Activated naive CD8-positive, alpha-beta T cell (primary cell): ENCODE data around the gene WNT1.

Experiments used
- H3K27ac Mint-ChIP-seq: one replicate; pipeline ENCODE4 v1.8.0; 2021; ENCODE audit warnings: mixed read lengths
- H3K27me3 Mint-ChIP-seq: one replicate; pipeline ENCODE4 v1.8.0; 2021; ENCODE audit warnings: mixed read lengths
- H3K36me3 Mint-ChIP-seq: one replicate; pipeline ENCODE4 v1.8.0; 2021; ENCODE audit warnings: mixed read lengths
- H3K4me1 Mint-ChIP-seq: one replicate; pipeline ENCODE4 v1.8.0; 2021; ENCODE audit warnings: low read depth, mixed read lengths
- H3K4me3 Mint-ChIP-seq: one replicate; pipeline ENCODE4 v1.8.0; 2021; ENCODE audit warnings: mild to moderate bottlenecking, mixed read lengths
- H3K9me3 Mint-ChIP-seq: one replicate; pipeline ENCODE4 v1.8.0; 2021; ENCODE audit warnings: low read depth, mixed read lengths

The WNT1 gene

DNA sequence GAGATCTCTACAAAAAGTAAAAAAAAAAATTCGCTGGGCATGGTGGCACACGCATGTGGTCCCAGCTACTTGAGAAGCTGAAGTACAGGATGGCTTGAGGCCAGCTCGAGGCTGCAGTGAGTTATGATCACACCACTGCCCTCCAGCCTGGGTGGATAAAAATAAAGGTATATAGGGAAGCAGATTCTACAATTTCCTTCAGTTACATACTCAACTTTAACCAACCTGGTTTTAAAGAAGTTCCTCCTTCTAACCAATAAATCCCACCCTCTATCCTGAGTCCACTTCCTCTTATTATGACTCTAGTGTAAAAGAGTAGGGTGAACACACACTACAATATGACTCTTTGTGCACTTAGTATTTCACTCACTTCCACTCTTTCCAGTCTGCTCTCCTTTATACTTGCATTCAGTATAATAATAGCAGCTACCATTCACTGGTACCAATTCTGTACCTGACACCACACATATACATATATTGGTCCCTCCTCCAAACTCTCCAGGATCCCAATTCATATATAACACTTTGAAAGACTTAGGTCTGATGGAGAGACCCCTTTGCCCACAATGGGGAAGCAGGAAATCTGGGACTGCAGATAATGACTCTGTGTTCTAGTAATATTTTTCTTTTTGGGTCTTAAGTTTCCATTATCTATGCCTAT lies 23.2 kb upstream of the WNT1 start:
- Mint-ChIP-seq H3K36me3 (no peaks in the 10 kb centered on the region), H3K27ac (peak overlapping the region; percentile 8), H3K4me3 (peak overlapping the region; percentile 97), H3K27me3 (no peaks in the 10 kb centered on the region), H3K9me3 (no peaks in the 10 kb centered on the region), H3K4me1 (peaks cover 36% of the 10 kb centered on the region)

GRCh38 chr12:48956279-48957140 lies 21.6 kb upstream of the WNT1 start:
- Mint-ChIP-seq H3K27ac (peak overlapping the region; percentile 61), H3K4me3 (peak overlapping the region; percentile 97), H3K9me3 (no peaks in the 10 kb centered on the region), H3K4me1 (peaks cover 36% of the 10 kb centered on the region), H3K27me3 (no peaks in the 10 kb centered on the region), H3K36me3 (no peaks in the 10 kb centered on the region)

GRCh38 chr12:48957141-48958048 lies 20.7 kb upstream of the WNT1 start, which contains the start of gene ARF3:
Gene ARF3, minus strand, starts transcription at chr12:48957487. Its CDS starts 16,392 bp downstream, at chr12:48941095.
- Mint-ChIP-seq H3K27me3 (no peaks in the 10 kb centered on the region), H3K4me3 (peak within 1 kb of the TSS; percentile 97), H3K36me3 (no peaks in the 10 kb centered on the region), H3K27ac (peak within 1 kb of the TSS; percentile 88), H3K4me1 (peaks cover 34% of the 10 kb centered on the region), H3K9me3 (no peaks in the 10 kb centered on the region)

DNA sequence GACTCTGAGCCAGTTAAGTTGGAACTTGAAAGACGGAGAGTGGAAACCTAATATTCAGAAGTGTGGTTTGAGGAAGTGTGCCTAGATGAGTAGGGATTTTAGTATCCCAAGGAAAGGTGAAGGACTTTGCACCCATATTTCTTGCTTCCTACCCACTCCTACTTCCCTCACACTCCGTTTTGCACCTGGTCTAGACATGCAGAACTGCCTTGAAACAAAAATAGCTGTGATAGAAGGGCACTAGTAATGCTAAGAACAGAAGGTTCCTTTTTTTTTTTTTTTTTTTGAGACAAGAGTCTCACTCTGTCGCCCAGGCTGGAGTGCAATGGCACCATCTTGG lies 20.1 kb upstream of the WNT1 start:
- H3K27ac Mint-ChIP-seq, result no peak overlapping the region
- H3K4me3 Mint-ChIP-seq, result peak overlapping the region; percentile 97
- H3K36me3 Mint-ChIP-seq, result no peaks in the 10 kb centered on the region
- no peaks in the 10 kb centered on the region for H3K27me3 Mint-ChIP-seq
- H3K9me3 Mint-ChIP-seq, result no peaks in the 10 kb centered on the region
- H3K4me1 Mint-ChIP-seq, result peaks cover 31% of the 10 kb centered on the region

DNA sequence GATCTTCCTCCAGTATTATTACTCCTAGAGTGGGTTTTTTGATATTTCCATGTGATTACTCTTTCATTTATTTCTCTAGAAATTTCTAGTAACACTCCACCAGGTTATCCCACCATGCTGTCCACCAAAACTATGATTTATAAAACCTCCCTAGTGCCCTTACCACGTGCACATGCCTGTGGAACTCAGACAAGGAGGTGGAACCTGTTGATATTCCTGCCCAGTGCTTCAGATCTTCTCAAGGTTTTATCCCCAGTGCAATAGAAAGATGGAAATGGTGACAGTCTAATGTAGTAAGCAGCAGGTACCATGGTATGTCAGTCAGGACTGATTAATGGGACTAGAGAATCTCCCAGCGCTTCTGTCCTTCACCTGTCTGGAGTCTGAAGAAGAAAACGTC lies 17.3 kb upstream of the WNT1 start:
- no peak overlapping the region for H3K4me3 Mint-ChIP-seq
- no peaks in the 10 kb centered on the region for H3K9me3 Mint-ChIP-seq
- no peaks in the 10 kb centered on the region for H3K36me3 Mint-ChIP-seq
- no peaks in the 10 kb centered on the region for H3K27me3 Mint-ChIP-seq
- no peak overlapping the region for H3K27ac Mint-ChIP-seq
- H3K4me1 Mint-ChIP-seq, result peaks cover 16% of the 10 kb centered on the region

DNA sequence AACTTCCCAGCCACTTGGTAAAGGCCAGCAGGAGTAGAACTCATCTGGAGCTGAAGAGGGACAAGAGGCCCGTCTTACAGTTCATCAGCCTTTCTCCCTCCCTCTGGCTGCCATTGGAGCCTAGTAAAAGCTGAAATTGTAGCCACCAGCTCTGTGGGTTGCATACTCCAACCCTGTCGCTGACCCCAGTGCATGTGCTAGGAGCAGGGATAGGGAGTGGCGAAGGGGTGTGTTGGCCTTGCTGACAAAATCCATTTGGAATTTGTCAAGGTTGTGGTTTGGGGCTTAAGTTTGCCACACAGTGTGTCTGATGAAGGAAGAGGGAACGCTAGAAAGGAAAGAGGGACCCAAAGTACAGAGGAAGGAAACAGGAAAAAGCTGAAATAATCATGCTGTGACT lies 16.8 kb upstream of the WNT1 start:
- peaks cover 11% of the 10 kb centered on the region for H3K4me1 Mint-ChIP-seq
- no peaks in the 10 kb centered on the region for H3K36me3 Mint-ChIP-seq
- H3K27ac Mint-ChIP-seq, result no peak overlapping the region
- H3K4me3 Mint-ChIP-seq, result no peak overlapping the region
- no peaks in the 10 kb centered on the region for H3K9me3 Mint-ChIP-seq
- H3K27me3 Mint-ChIP-seq, result no peaks in the 10 kb centered on the region

DNA sequence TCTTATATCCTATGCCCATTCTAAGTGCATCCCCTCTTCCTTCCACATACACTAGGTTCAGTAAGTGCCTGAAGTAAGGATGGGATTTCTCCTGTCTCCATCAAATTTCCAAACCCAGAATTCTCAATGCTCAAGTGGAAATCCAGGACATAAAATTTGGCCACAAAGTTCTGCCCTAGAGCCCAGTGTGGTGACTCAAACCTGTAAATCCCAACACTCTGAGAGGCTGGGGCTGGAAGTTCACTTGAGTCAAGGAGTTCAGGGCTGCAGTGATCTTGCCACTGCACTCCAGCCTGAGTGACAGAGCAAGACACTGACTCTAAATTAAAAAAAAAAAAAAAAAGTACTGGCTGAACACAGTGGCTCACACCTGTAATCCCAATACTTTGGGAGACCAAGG lies 16.3 kb upstream of the WNT1 start:
- no peaks in the 10 kb centered on the region for H3K36me3 Mint-ChIP-seq
- no peaks in the 10 kb centered on the region for H3K27me3 Mint-ChIP-seq
- H3K27ac Mint-ChIP-seq, result no peak overlapping the region
- peaks cover 7% of the 10 kb centered on the region for H3K4me1 Mint-ChIP-seq
- H3K9me3 Mint-ChIP-seq, result no peaks in the 10 kb centered on the region
- no peak overlapping the region for H3K4me3 Mint-ChIP-seq

DNA sequence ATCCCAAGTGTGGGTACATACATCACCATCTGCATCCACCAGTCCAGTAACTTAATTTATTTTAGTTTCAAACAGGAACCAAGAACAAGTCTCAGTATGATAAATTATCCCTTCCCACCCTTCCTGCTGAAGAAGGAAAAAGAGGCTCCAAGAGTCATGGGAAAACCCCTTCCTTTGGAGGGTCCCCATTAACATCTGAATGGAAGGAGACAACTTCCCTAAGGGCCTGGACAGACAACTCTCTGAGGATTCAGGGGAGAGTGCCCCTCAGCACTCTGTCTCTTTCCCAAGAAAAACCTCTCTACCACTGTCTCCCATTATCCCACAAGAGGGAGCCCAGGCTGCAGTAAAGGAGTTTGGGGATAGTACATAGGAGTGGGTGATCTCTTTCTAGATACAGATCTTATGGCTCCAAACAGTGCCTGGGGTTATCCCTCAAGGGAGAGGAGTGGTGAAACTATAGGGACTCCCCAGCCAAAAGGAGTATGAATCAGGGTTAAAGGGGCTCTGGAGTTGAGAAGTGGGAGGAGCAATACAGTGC lies 12.8 kb upstream of the WNT1 start:
- peaks cover 15% of the 10 kb centered on the region for H3K4me1 Mint-ChIP-seq
- no peaks in the 10 kb centered on the region for H3K36me3 Mint-ChIP-seq
- no peak overlapping the region for H3K27ac Mint-ChIP-seq
- no peaks in the 10 kb centered on the region for H3K27me3 Mint-ChIP-seq
- H3K4me3 Mint-ChIP-seq, result no peak overlapping the region
- H3K9me3 Mint-ChIP-seq, result no peaks in the 10 kb centered on the region

DNA sequence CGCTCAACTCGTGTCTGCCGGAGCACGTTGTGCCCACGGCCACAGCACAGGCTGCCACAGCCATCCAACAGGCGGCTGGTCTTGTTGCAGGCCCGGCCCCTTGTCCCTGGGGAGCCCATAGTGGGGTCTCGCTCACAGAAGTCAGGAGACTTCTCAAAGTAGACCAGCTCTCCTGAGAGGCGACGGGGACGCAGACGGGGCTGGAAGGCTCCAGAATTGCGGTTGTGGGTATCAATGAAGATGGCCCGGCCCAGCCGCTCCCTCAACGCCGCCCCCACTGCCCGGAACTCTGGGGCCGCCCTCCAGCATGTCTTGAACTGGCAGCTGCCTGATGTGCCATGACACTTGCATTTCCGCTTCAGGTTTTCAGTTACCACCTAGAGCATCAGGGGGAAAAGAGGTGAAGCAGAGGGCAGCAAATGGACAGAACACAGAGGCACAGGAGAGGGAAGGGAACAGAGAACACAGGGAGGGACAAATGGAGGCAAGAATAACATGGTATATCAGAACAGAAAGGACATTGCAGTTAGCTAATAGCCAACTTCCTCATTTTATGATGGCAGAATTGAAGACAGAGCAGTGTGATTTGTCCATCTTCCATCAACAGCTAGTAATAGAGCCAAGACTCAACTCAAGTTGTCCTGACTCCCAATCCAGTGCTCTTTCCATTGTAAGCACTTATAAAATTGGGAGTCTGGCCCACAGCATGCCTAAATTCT lies 11.8 kb upstream of the WNT1 start:
- peaks cover 25% of the 10 kb centered on the region for H3K4me1 Mint-ChIP-seq
- H3K27ac Mint-ChIP-seq, result no peak overlapping the region
- no peaks in the 10 kb centered on the region for H3K36me3 Mint-ChIP-seq
- H3K9me3 Mint-ChIP-seq, result no peaks in the 10 kb centered on the region
- H3K4me3 Mint-ChIP-seq, result no peak overlapping the region
- peaks cover 8% of the 10 kb centered on the region for H3K27me3 Mint-ChIP-seq

DNA sequence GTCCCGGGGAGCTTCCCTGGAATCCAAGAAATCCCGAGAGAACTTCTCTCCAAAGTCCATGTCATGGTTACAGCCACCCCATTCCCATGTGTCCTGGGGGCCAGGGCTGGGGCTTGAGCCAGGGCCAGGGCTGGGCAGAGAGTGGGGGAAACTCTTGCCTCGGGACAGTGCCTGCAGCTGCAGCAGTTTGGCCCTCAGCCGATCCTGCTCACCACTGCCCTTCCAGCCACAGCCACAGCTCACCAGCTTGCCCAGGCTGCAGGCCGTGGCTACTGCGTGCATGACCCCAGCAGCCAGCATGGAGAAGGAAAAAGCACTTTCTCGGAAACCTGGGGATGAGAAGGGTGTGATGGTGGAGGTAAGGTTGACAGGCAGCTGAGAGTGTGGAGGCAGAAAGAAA lies 10.1 kb upstream of the WNT1 start:
- Mint-ChIP-seq H3K27ac (no peak overlapping the region), H3K9me3 (no peaks in the 10 kb centered on the region), H3K27me3 (peaks cover 15% of the 10 kb centered on the region), H3K36me3 (no peaks in the 10 kb centered on the region), H3K4me3 (no peak overlapping the region), H3K4me1 (peaks cover 34% of the 10 kb centered on the region)

GRCh38 chr12:48968467-48968866 lies 9.7 kb upstream of the WNT1 start:
- H3K27me3 Mint-ChIP-seq, result peaks cover 15% of the 10 kb centered on the region
- H3K27ac Mint-ChIP-seq, result no peak overlapping the region
- no peaks in the 10 kb centered on the region for H3K9me3 Mint-ChIP-seq
- H3K36me3 Mint-ChIP-seq, result no peaks in the 10 kb centered on the region
- H3K4me3 Mint-ChIP-seq, result peak overlapping the region; percentile 58
- H3K4me1 Mint-ChIP-seq, result peaks cover 34% of the 10 kb centered on the region

DNA sequence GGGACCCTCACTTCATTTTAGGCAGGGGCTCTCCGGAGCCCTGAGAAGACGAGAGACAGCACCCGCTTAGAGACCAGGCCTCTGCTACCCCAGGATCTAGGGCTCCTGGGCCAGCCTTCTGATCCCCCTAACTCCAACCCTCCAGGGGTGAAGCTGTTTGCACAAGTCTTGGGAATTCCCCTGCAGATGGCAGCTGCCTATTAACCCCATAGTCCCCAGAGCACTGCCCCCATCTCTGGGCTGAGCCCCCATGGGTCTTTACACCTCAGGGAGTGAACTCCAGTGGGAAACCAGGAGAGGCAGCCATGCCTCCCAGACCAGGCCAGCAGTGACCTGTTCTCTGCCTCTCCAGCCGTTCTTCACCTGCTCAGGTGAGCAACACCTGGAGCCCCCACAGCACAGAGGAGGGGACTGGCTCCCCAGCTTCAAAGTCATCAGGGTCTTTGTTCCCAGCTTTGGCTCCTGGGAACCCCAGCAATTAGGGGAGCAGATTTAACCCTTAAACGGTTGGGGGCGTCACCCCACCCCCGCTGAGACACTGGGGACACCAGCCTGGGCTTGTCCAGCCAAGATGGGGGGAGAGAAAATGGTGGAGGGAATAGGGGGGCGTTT lies 8.9 kb upstream of the WNT1 start:
- peaks cover 34% of the 10 kb centered on the region for H3K4me1 Mint-ChIP-seq
- no peaks in the 10 kb centered on the region for H3K36me3 Mint-ChIP-seq
- H3K4me3 Mint-ChIP-seq, result peak overlapping the region; percentile 58
- no peaks in the 10 kb centered on the region for H3K9me3 Mint-ChIP-seq
- H3K27ac Mint-ChIP-seq, result no peak overlapping the region
- H3K27me3 Mint-ChIP-seq, result peaks cover 15% of the 10 kb centered on the region

DNA sequence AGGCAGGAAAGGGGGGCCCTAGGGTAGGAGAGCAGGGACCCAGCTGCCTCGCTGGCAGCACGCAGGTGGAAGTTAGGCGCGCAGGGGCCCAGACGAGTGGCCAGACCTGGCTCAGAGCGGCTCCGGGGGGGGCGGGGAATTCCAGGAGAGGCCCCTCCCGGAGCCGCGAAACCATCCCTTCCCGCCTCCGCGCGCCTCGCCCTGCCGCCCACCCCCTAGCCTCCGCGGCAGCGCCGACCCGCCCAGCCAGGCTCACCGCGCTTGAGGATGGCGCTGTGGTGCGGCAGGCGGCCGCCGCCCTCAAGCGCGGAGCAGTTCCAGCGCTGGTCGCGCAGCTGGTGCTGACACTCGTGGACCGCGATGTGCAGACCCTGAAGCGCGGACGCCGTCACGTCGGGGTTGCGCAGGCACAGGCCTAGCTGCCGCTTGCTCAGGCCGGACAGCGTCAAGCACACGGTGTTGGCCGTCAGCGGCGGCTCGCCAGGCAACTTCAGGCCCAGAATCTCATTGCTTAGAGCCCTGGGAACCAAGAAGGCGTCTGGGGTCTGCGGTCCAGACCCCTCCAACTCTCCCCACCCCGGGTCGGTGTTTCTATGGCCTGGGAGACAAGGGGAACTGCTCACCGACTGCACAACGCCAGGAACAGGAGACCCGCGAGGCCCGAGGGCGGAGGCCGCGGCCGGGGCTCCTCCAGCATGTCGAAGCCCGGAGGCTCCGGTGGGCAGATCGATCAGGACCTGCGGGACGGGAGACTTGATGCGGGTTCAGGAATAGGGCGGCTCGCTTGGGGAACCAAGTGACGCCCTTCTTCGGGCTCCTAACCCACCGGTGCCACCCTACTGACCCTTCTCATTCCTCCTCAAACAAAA lies 8.1 kb upstream of the WNT1 start:
- no peaks in the 10 kb centered on the region for H3K36me3 Mint-ChIP-seq
- H3K4me3 Mint-ChIP-seq, result peak overlapping the region; percentile 62
- peaks cover 18% of the 10 kb centered on the region for H3K27me3 Mint-ChIP-seq
- no peak overlapping the region for H3K27ac Mint-ChIP-seq
- H3K9me3 Mint-ChIP-seq, result no peaks in the 10 kb centered on the region
- H3K4me1 Mint-ChIP-seq, result peaks cover 34% of the 10 kb centered on the region
